ENCODE measurements around the gene CA7. TPM values are rescaled to one million over a fixed set of nuclear protein-coding genes. Genes with fewer than 3 reads are reported as not detected.

The CA7 gene
- total RNA-seq, 6 donors from 2014 or later = not detected

- Histone ChIP-seq H3K27me3 (no peaks in the 10 kb centered on the region), H3K4me1 (no peaks in the 10 kb centered on the region), H3K4me3 (no peak overlapping the region), H3K36me3 (no peaks in the 10 kb centered on the region), H3K27ac (no peak overlapping the region), H3K9me3 (no peaks in the 10 kb centered on the region)
- 92 to 95% methylated on average over 11 to 13 of the region's 13 CpGs for WGBS, 2 donors
- ATAC-seq (ENCODE audit: low FRiP score in 2 of 2) (no peak), DNase-seq (no peak)
- TF ChIP-seq, protein P1, sequence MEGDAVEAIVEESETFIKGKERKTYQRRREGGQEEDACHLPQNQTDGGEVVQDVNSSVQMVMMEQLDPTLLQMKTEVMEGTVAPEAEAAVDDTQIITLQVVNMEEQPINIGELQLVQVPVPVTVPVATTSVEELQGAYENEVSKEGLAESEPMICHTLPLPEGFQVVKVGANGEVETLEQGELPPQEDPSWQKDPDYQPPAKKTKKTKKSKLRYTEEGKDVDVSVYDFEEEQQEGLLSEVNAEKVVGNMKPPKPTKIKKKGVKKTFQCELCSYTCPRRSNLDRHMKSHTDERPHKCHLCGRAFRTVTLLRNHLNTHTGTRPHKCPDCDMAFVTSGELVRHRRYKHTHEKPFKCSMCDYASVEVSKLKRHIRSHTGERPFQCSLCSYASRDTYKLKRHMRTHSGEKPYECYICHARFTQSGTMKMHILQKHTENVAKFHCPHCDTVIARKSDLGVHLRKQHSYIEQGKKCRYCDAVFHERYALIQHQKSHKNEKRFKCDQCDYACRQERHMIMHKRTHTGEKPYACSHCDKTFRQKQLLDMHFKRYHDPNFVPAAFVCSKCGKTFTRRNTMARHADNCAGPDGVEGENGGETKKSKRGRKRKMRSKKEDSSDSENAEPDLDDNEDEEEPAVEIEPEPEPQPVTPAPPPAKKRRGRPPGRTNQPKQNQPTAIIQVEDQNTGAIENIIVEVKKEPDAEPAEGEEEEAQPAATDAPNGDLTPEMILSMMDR (IDR thresholded peaks at IDR 0.05) = no peak
- TF ChIP-seq POLR2AphosphoS5 (IDR thresholded peaks at IDR 0.05) (no peak), EP300 (IDR thresholded peaks at IDR 0.05) (no peak), POLR2A (IDR thresholded peaks at IDR 0.05) (no peak)
Measured at GRCh38 chr16:66851166-66851964, 7.2 kb downstream of the CA7 start.

DNA sequence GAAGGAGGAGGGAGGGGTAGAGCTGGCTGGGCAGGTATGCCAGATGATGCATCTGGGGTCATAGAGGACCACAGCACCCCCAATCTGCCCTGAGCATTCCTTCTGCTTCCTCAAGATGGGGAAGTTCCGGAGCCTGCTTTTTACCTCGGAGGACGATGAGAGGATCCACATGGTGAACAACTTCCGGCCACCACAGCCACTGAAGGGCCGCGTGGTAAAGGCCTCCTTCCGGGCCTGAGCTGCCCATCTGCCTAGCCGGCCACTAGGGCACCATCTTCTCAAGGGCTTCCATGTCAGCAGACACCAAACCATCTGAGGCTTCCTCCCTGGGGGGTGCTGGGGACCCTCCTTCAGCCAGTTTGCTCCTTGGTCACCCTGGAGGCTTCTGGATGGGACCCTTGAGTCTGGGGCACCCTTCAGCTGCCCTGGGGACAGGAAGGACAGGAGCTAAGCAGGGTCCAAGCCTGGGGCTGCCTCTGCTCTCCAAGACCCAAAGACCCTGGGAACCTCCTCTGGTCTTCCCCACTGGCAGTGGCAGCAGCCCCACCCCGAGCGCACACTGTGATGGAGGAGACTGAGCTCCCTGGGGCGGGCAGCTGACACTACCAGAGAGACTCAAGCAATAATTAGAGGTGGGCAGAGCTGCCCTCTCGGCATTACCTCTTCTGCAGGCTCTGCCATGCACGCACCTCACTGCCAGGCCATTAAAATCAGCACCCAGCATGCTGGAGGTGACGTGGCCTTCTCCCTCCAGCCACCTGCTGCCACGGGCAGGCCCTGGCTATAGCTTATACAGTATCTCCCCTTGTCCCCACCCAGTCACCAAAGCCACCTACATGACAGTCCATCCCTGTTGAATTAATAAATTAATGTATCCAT lies 9.3 kb downstream of the CA7 start:
- no peaks in the 10 kb centered on the region for H3K9me3 ChIP-seq
- DNase-seq = peak in 1 of 2 donors; percentile 36
- WGBS, 2 donors = 65 to 82% methylated on average over 8 to 14 of the region's 15 CpGs
- H3K27me3 ChIP-seq = no peaks in the 10 kb centered on the region
- H3K27ac ChIP-seq = no peak overlapping the region
- TF ChIP-seq POLR2AphosphoS5 (IDR thresholded peaks at IDR 0.05) (no peak), EP300 (IDR thresholded peaks at IDR 0.05) (no peak), POLR2A (IDR thresholded peaks at IDR 0.05) (no peak)
- TF ChIP-seq, protein P1 (IDR thresholded peaks at IDR 0.05) = no peak
- no peaks in the 10 kb centered on the region for H3K36me3 ChIP-seq
- no peak for ATAC-seq (ENCODE audit: low FRiP score in 2 of 2)
- no peak overlapping the region for H3K4me3 ChIP-seq
- H3K4me1 ChIP-seq = no peaks in the 10 kb centered on the region

GRCh38 chr16:66856184-66856730 lies 12.0 kb downstream of the CA7 start:
- ATAC-seq (ENCODE audit: low FRiP score in 2 of 2) (no peak), DNase-seq (no peak)
- no peak for TF ChIP-seq POLR2A (IDR thresholded peaks at IDR 0.05)
- TF ChIP-seq, protein P1 (IDR thresholded peaks at IDR 0.05) = no peak
- TF ChIP-seq EP300 (IDR thresholded peaks at IDR 0.05) = no peak
- TF ChIP-seq POLR2AphosphoS5 (IDR thresholded peaks at IDR 0.05) = no peak
- no peaks in the 10 kb centered on the region for H3K9me3 ChIP-seq
- 88 to 90% methylated on average over 6 of the region's 6 CpGs for WGBS, 2 donors
- H3K27me3 ChIP-seq = no peaks in the 10 kb centered on the region
- H3K4me1 ChIP-seq = peaks cover 0 to 10% (median 0%) of the 10 kb centered on the region in 4 donors
- H3K4me3 ChIP-seq = no peak overlapping the region
- H3K27ac ChIP-seq = no peak overlapping the region
- no peaks in the 10 kb centered on the region for H3K36me3 ChIP-seq

DNA sequence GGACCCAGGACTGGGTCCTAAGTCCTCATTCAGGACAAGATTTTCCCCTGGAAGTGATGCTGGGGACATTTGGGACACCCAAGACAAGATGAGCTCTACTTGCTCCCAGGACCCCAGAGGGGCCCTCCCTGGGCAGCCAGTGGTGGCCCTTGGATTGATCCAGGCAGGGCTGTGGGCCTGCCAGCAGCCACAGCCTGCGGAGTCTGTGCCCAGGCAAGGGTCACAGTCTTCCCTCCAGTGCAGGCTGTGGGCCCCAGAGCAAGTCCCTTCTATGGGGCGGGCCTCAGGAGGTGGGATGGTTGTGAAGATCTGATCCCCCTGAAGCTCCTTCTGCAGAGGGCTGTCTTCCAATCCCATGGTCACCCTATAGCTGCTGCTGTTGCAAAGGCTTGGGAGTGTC lies 12.6 kb downstream of the CA7 start:
- H3K36me3 ChIP-seq = no peaks in the 10 kb centered on the region
- TF ChIP-seq POLR2AphosphoS5 (IDR thresholded peaks at IDR 0.05) = no peak
- no peak for TF ChIP-seq EP300 (IDR thresholded peaks at IDR 0.05)
- TF ChIP-seq, protein P1 (IDR thresholded peaks at IDR 0.05) = no peak
- TF ChIP-seq POLR2A (IDR thresholded peaks at IDR 0.05) = no peak
- peak in 1 of 2 donors; percentile 29 for DNase-seq
- no peaks in the 10 kb centered on the region for H3K27me3 ChIP-seq
- H3K27ac ChIP-seq = no peak overlapping the region
- H3K4me1 ChIP-seq = peaks cover 0 to 10% (median 0%) of the 10 kb centered on the region in 4 donors
- ATAC-seq (ENCODE audit: low FRiP score in 2 of 2) = no peak
- H3K9me3 ChIP-seq = no peaks in the 10 kb centered on the region
- WGBS, 2 donors = 93% methylated on average over 2 of the region's 2 CpGs; no CpG with 5 or more reads in 1 of the 2 donors
- no peak overlapping the region for H3K4me3 ChIP-seq

Data from upper lobe of left lung (tissue), 6 donors.